ENCODE measurements around the gene OPCML. TPM values are rescaled to one million over a fixed set of nuclear protein-coding genes. Genes with fewer than 3 reads are reported as not detected.

Gene OPCML
- polyA plus RNA-seq, 1 donor (not counting 4 experiments of a cell fraction or from before 2014, with no cell fraction given) = 0.04 TPM

DNA sequence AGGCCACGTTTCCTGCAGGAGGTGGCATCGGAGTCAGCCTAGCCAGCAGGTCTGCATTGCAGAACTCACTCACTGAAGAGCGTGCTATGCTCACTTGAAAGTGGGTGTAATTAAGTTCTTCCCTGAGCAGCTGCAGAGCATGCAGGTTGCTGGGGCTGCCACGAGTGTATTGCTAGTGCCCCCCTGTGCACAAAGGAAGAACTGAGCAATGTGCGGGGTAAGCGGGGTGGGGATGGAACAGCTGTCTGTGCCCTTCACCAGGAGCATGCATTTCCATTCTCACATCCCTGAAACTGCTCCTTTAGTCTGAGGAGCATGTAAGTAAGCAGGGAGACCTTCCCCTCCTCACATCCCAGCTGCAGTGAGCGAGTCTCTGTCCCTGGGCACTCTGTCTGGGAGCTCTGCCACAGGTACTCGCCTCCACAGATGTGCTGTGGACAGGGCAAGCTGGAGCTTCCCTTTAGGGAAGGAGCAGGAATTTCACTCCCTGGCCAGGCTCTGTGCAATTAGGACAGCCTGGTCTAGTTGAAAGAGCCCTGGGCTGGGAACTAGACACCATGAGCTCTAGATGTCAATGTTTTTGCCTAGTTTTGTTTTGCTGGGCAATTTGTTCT, 1130.1 kb downstream of the OPCML start:
- no peaks in the 10 kb centered on the region for H3K36me3 ChIP-seq (ENCODE audit: control insufficient read depth in 2 of 2, extremely low read depth in 1 of 2, insufficient read depth in 2 of 2, low read length in 2 of 2)
- no peaks in the 10 kb centered on the region for H4K20me1 ChIP-seq (ENCODE audit: control insufficient read depth, extremely low read depth, insufficient read depth, low read length)
- no peak overlapping the region for H3K9ac ChIP-seq (ENCODE audit: control insufficient read depth, extremely low read depth, insufficient read depth, low read length)
- dilution Hi-C loops (cut with MboI; ENCODE audit: extremely low pct_ligation_motif_present, low sequenced_read_pairs) = loop anchor here (25.0 kb wide), 1 partner anchor 665 kb away; no protein-coding TSS in a partner anchor
- H3K79me2 ChIP-seq (ENCODE audit: control insufficient read depth, insufficient read depth, low read length) = no peaks in the 10 kb centered on the region
- no peaks in the 10 kb centered on the region for H3K9me3 ChIP-seq (ENCODE audit: control insufficient read depth, low read depth, low read length)
- no peak overlapping the region for H3K4me3 ChIP-seq (ENCODE audit: control insufficient read depth in 2 of 3, extremely low read depth in 1 of 3, insufficient read depth in 2 of 3, low read depth in 1 of 3, low read length in 3 of 3)
- DNase-seq (ENCODE audit: low read depth, low spot score) (no peak), FAIRE-seq (no peak)
- TF ChIP-seq, protein P1, sequence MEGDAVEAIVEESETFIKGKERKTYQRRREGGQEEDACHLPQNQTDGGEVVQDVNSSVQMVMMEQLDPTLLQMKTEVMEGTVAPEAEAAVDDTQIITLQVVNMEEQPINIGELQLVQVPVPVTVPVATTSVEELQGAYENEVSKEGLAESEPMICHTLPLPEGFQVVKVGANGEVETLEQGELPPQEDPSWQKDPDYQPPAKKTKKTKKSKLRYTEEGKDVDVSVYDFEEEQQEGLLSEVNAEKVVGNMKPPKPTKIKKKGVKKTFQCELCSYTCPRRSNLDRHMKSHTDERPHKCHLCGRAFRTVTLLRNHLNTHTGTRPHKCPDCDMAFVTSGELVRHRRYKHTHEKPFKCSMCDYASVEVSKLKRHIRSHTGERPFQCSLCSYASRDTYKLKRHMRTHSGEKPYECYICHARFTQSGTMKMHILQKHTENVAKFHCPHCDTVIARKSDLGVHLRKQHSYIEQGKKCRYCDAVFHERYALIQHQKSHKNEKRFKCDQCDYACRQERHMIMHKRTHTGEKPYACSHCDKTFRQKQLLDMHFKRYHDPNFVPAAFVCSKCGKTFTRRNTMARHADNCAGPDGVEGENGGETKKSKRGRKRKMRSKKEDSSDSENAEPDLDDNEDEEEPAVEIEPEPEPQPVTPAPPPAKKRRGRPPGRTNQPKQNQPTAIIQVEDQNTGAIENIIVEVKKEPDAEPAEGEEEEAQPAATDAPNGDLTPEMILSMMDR (optimal IDR thresholded peaks at IDR 0.05 in 1 of 3, IDR thresholded peaks at IDR 0.05 in 1 of 3, conservative IDR thresholded peaks at IDR 0.05 in 1 of 3; ENCODE audit: extremely low read depth in 1 of 3, insufficient read depth in 2 of 3, low read length in 3 of 3) = peak in 2 of 3 experiments; percentile 41 to 59
- no peak for TF ChIP-seq EZH2 (IDR thresholded peaks at IDR 0.05; ENCODE audit: low read length)
- no peaks in the 10 kb centered on the region for H3K27me3 ChIP-seq (ENCODE audit: control insufficient read depth, extremely low read depth, insufficient read depth, low read length)
- no peak overlapping the region for H2AFZ ChIP-seq (ENCODE audit: control insufficient read depth, low read length)
- H3K27ac ChIP-seq (ENCODE audit: control insufficient read depth, insufficient read depth, low read length) = no peak overlapping the region
- no peaks in the 10 kb centered on the region for H3K9me1 ChIP-seq (ENCODE audit: control insufficient read depth, extremely low read depth, insufficient read depth, low read length)
- no peaks in the 10 kb centered on the region for H3K4me1 ChIP-seq (ENCODE audit: control insufficient read depth, extremely low read depth, insufficient read depth, low read length)
- no peak overlapping the region for H3K4me2 ChIP-seq (ENCODE audit: control insufficient read depth, extremely low read depth, insufficient read depth, low read depth, low read length)

DNA sequence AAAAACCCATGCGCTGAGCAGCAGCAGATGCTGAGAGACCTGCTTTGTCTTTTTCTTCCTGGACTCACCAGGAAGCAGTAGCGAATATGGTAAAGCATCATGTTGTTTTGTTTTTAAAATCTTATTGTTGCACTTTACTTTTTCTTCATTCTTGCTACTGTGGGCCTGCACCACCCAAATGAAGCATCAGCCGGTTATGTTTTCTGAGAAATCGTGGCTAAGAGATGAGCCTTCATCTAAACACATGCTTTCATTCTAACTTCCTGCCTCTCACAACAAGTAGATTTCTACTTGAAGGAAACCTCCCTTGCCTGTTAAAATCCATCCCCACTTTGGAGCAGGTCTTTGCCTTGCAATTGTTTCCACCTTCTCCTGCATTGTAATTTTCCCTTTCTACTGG, 1136.0 kb downstream of the OPCML start:
- TF ChIP-seq EZH2 (IDR thresholded peaks at IDR 0.05; ENCODE audit: low read length) = no peak
- TF ChIP-seq, protein P1 (optimal IDR thresholded peaks at IDR 0.05 in 1 of 3, IDR thresholded peaks at IDR 0.05 in 1 of 3, conservative IDR thresholded peaks at IDR 0.05 in 1 of 3; ENCODE audit: extremely low read depth in 1 of 3, insufficient read depth in 2 of 3, low read length in 3 of 3) = no peak
- no peaks in the 10 kb centered on the region for H3K79me2 ChIP-seq (ENCODE audit: control insufficient read depth, insufficient read depth, low read length)
- H3K9me1 ChIP-seq (ENCODE audit: control insufficient read depth, extremely low read depth, insufficient read depth, low read length) = no peaks in the 10 kb centered on the region
- H4K20me1 ChIP-seq (ENCODE audit: control insufficient read depth, extremely low read depth, insufficient read depth, low read length) = no peaks in the 10 kb centered on the region
- H3K9me3 ChIP-seq (ENCODE audit: control insufficient read depth, low read depth, low read length) = no peaks in the 10 kb centered on the region
- no peaks in the 10 kb centered on the region for H3K36me3 ChIP-seq (ENCODE audit: control insufficient read depth in 2 of 2, extremely low read depth in 1 of 2, insufficient read depth in 2 of 2, low read length in 2 of 2)
- DNase-seq (ENCODE audit: low read depth, low spot score) = no peak
- no peak overlapping the region for H2AFZ ChIP-seq (ENCODE audit: control insufficient read depth, low read length)
- no peak overlapping the region for H3K4me2 ChIP-seq (ENCODE audit: control insufficient read depth, extremely low read depth, insufficient read depth, low read depth, low read length)
- no peaks in the 10 kb centered on the region for H3K4me1 ChIP-seq (ENCODE audit: control insufficient read depth, extremely low read depth, insufficient read depth, low read length)
- dilution Hi-C loops (cut with MboI; ENCODE audit: extremely low pct_ligation_motif_present, low sequenced_read_pairs) = no loop called here
- no peaks in the 10 kb centered on the region for H3K27me3 ChIP-seq (ENCODE audit: control insufficient read depth, extremely low read depth, insufficient read depth, low read length)
- H3K4me3 ChIP-seq (ENCODE audit: control insufficient read depth in 2 of 3, extremely low read depth in 1 of 3, insufficient read depth in 2 of 3, low read depth in 1 of 3, low read length in 3 of 3) = no peak overlapping the region
- H3K27ac ChIP-seq (ENCODE audit: control insufficient read depth, insufficient read depth, low read length) = no peak overlapping the region
- no peak for FAIRE-seq
- no peak overlapping the region for H3K9ac ChIP-seq (ENCODE audit: control insufficient read depth, extremely low read depth, insufficient read depth, low read length)

Measured in keratinocyte (primary cell).